ENCODE results near the gene EPN2. TPM values are rescaled to one million over a fixed set of nuclear protein-coding genes. Genes with fewer than 3 reads are reported as not detected.

EPN2 gene
- total and polyA plus RNA-seq, 10 of the 15 experiments (the other 5 are each of a cell fraction or from before 2014, with no cell fraction given), result 0.26 to 8.4 (median 4.7) TPM

GRCh38 chr17:19364699-19365498 is 127.7 kb downstream of the EPN2 start:
- RAD21 ChIA-PET (ENCODE audit: unreplicated experiment), result interaction anchor here (0.8 to 4.4 kb wide), 4 partner anchors 13 to 401 kb away, joined by 3 to 35 read pairs (median 4); partner anchors contain the start of gene MAPK7
- WGBS (ENCODE audit: insufficient coverage, insufficient replicate concordance, low lambda C conversion rate, missing lambda C conversion rate), result 44% methylated on average over 14 of the region's 14 CpGs
- Histone ChIP-seq H3K4me3 (no peak overlapping the region), H3K27me3 (replicated peaks in 1 of 2; ENCODE audit: control insufficient read depth in 2 of 2, insufficient read depth in 2 of 2, low read length in 1 of 2) (no peaks in the 10 kb centered on the region; a peak in 2 of 4 replicates), H2AFZ (ENCODE audit: control insufficient read depth, low read depth, low read length) (no peak overlapping the region), H4K20me1 (ENCODE audit: control insufficient read depth, insufficient read depth) (no peaks in the 10 kb centered on the region), H3K4me2 (ENCODE audit: control insufficient read depth, insufficient read depth) (no peak overlapping the region), H3K79me2 (ENCODE audit: control insufficient read depth, insufficient read depth, low read length) (no peaks in the 10 kb centered on the region), H3K36me3 (ENCODE audit: control insufficient read depth in 2 of 2, insufficient read depth in 2 of 2, low read length in 1 of 2) (no peaks in the 10 kb centered on the region), H3K4me1 (ENCODE audit: control insufficient read depth, insufficient read depth, low read length) (peaks cover 7% of the 10 kb centered on the region), H3K9me3 (replicated peaks; ENCODE audit: control insufficient read depth, insufficient read depth, low read length) (no peaks in the 10 kb centered on the region), H3K27ac (ENCODE audit: control insufficient read depth, insufficient read depth) (no peak overlapping the region), H3K9ac (ENCODE audit: control insufficient read depth, insufficient read depth, low read length) (no peak overlapping the region)
- no TSS peak for BruUV-seq (replicated peaks)
- in situ Hi-C loops (cut with MboI), result loop anchor here (5.0 kb wide), 2 partner anchors 82 to 397 kb away; no protein-coding TSS in a partner anchor
- intact Hi-C loops (cut with micrococcal nuclease; ENCODE audit: unreplicated experiment), result loop anchor here (5.0 to 10.0 kb wide), 2 partner anchors 147 to 280 kb away; partner anchors contain the start of gene ALDH3A2
- SMC1A ChIA-PET (ENCODE audit: uncharacterized antibody, unreplicated experiment), result interaction anchor here (0.9 to 2.2 kb wide), 4 partner anchors 11 to 401 kb away, joined by 3 to 8 read pairs (median 5); partner anchors contain the start of gene MAPK7
- CTCF ChIA-PET, result interaction anchor here (0.6 to 4.6 kb wide), 5 partner anchors 10 to 148 kb away, joined by 3 to 66 read pairs (median 4); partner anchors contain the start of gene MAPK7
- FAIRE-seq (no peak), DNase-seq (ENCODE audit: low read depth, low spot score) (no peak), ATAC-seq (no peak)
- TF ChIP-seq NR2C2 (IDR thresholded peaks at IDR 0.05; ENCODE audit: borderline replicate concordance, control insufficient read depth, insufficient read length, low read depth), result no peak
- TF ChIP-seq SMAD5 (IDR thresholded peaks at IDR 0.05; ENCODE audit: low read depth), result no peak
- TF ChIP-seq BCLAF1 (IDR thresholded peaks at IDR 0.05), result no peak
- POLR2A ChIA-PET, result interaction anchor here (1.2 kb wide), 1 partner anchor 13 kb away, joined by 5 read pairs; the partner anchor contains the start of gene MAPK7

All from GM12878 (cell line).